Astrocyte (in vitro differentiated cells and primary cell): ENCODE measurements around the gene PHYHD1. TPM values are rescaled to one million over a fixed set of nuclear protein-coding genes. Genes with fewer than 3 reads are reported as not detected.

Experiments
- DNase-seq: peaks from one replicate; pipeline ENCODE4 v3.0.0-alpha.2; 2010; ENCODE audit warnings: low read depth
- FAIRE-seq: peaks from 2 replicates; lab custom pipeline; 2011; peaks lifted over from hg19 to GRCh38; lab: Jason Lieb, UNC
- H2AFZ ChIP-seq: 2 replicates; pipeline ENCODE4 v1.6.0; 2012; ENCODE audit warnings: low read depth, low read length, inconsistent platforms
- H3K27ac ChIP-seq: 2 replicates; pipeline ENCODE4 v1.5.1; 2011; ENCODE audit warnings: low read depth, low read length, inconsistent platforms
- H3K27me3 ChIP-seq: 2 replicates; pipeline ENCODE4 v1.6.0; 2011; ENCODE audit warnings: low read length, inconsistent platforms; ENCODE audit not compliant: insufficient read depth
- H3K36me3 ChIP-seq: 2 replicates; pipeline ENCODE4 v1.5.1; 2011; ENCODE audit warnings: low read length, inconsistent platforms; ENCODE audit not compliant: insufficient read depth
- H3K4me1 ChIP-seq: 2 replicates; pipeline ENCODE4 v1.5.1; 2011; ENCODE audit warnings: low read length, inconsistent platforms; ENCODE audit not compliant: insufficient read depth
- H3K4me2 ChIP-seq: 2 replicates; pipeline ENCODE4 v1.6.0; 2012; ENCODE audit warnings: low read length, inconsistent platforms
- H3K4me3 ChIP-seq: 2 replicates; pipeline ENCODE4 v1.5.1; 2011; ENCODE audit warnings: low read depth, mild to moderate bottlenecking, low read length, inconsistent platforms; ENCODE audit not compliant: insufficient read depth
- H3K79me2 ChIP-seq: 2 replicates; pipeline ENCODE4 v1.6.0; 2012; ENCODE audit warnings: mild to moderate bottlenecking, low read length, inconsistent platforms; ENCODE audit not compliant: insufficient read depth
- H3K9ac ChIP-seq: 2 replicates; pipeline ENCODE4 v1.6.0; 2012; ENCODE audit warnings: mild to moderate bottlenecking, low read length, inconsistent platforms
- H3K9me3 ChIP-seq: 2 replicates; pipeline ENCODE4 v1.5.1; 2012; ENCODE audit warnings: low read depth, mild to moderate bottlenecking, low read length, inconsistent platforms; ENCODE audit not compliant: insufficient read depth
- H4K20me1 ChIP-seq: 2 replicates; pipeline ENCODE4 v1.6.0; 2012; ENCODE audit warnings: low read length, inconsistent platforms; ENCODE audit not compliant: insufficient read depth
- H3K27ac Mint-ChIP-seq: one replicate; pipeline ENCODE4 v1.8.0; 2021; ENCODE audit warnings: mild to moderate bottlenecking, mixed read lengths; ENCODE audit not compliant: unreplicated experiment
- H3K27me3 Mint-ChIP-seq: one replicate; pipeline ENCODE4 v1.8.0; 2021; ENCODE audit warnings: low read depth, mixed read lengths; ENCODE audit not compliant: unreplicated experiment
- H3K36me3 Mint-ChIP-seq: one replicate; pipeline ENCODE4 v1.8.0; 2021; ENCODE audit warnings: low read depth, mixed read lengths; ENCODE audit not compliant: unreplicated experiment
- H3K4me1 Mint-ChIP-seq: one replicate; pipeline ENCODE4 v1.8.0; 2021; ENCODE audit warnings: low read depth, mixed read lengths; ENCODE audit not compliant: unreplicated experiment
- H3K4me3 Mint-ChIP-seq: one replicate; pipeline ENCODE4 v1.8.0; 2021; ENCODE audit warnings: mild to moderate bottlenecking, moderate library complexity, mixed read lengths; ENCODE audit not compliant: unreplicated experiment
- H3K9me3 Mint-ChIP-seq: one replicate; pipeline ENCODE4 v1.8.0; 2021; ENCODE audit warnings: mild to moderate bottlenecking, mixed read lengths; ENCODE audit not compliant: unreplicated experiment
- EZH2 ChIP-seq: IDR thresholded peaks from 2 replicates; pipeline ENCODE4 v1.6.1; 2012; ENCODE audit warnings: mild to moderate bottlenecking, low read length, inconsistent platforms; ENCODE audit not compliant: insufficient read depth
- total RNA-seq: library from RNA; stranded (reverse); gene quantifications from 2 replicates; pipeline ENCODE4 v1.2.1, GENCODE V29; 2021
- TF ChIP-seq, protein P1 (sequence below): IDR thresholded peaks from 2 replicates; pipeline ENCODE4 v1.5.1; 2011; ENCODE audit warnings: low read depth, mild to moderate bottlenecking, inconsistent platforms, low read length, moderate library complexity; ENCODE audit not compliant: insufficient read depth

The PHYHD1 gene
- total RNA-seq, 1 donor from 2014 or later, result 6.1 TPM

DNA sequence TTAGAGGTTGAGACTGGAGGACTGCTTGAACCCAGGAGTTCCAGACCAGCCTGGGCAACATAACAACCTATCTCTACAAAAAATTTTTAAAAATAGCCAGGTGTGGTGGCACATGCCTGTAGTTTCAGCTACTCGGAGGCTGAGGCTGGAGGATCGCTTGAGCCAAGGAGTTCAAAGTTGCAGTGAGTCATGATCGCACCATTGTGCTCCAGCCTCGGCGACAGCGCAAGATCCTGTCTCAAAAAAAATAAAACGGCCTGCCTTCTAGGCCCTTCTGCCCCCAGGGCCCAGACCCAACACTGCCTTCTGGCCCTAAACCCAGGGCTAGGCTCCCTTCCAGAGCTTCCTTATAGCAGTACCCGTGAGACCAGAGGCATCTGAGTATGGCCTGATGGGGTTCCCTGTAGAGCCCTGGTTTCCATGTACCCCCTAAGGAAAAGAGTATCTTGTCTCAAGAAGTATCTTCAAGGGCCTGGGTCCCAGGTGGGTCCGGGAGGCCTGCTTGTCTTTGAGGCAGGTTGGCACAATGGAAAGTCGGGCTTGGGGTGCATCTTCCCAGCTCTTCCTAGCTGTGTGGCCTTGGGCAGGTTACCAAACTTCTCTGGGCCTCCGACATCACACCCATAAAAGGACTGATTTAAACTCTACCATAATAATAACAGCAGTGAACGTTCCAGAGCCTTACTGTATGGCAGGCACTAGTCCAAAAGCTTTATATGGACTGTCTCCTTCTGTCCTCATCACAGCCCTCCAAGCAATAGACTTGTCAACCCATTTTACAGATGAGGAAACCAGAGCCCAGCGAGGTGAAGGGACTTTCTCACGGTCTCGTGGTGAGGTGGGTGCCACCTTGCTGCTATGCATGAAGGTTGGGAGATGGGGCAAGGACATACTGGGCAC, 29.2 kb upstream of the PHYHD1 start:
- H3K4me1 ChIP-seq, result peaks cover 42% of the 10 kb centered on the region
- Mint-ChIP-seq H3K27me3 (no peaks in the 10 kb centered on the region), H3K4me1 (peaks cover 16% of the 10 kb centered on the region), H3K9me3 (no peaks in the 10 kb centered on the region), H3K27ac (no peak overlapping the region), H3K36me3 (peaks cover 11% of the 10 kb centered on the region), H3K4me3 (no peak overlapping the region)
- TF ChIP-seq EZH2, result no peak
- TF ChIP-seq, protein P1, sequence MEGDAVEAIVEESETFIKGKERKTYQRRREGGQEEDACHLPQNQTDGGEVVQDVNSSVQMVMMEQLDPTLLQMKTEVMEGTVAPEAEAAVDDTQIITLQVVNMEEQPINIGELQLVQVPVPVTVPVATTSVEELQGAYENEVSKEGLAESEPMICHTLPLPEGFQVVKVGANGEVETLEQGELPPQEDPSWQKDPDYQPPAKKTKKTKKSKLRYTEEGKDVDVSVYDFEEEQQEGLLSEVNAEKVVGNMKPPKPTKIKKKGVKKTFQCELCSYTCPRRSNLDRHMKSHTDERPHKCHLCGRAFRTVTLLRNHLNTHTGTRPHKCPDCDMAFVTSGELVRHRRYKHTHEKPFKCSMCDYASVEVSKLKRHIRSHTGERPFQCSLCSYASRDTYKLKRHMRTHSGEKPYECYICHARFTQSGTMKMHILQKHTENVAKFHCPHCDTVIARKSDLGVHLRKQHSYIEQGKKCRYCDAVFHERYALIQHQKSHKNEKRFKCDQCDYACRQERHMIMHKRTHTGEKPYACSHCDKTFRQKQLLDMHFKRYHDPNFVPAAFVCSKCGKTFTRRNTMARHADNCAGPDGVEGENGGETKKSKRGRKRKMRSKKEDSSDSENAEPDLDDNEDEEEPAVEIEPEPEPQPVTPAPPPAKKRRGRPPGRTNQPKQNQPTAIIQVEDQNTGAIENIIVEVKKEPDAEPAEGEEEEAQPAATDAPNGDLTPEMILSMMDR, result no peak
- H3K9me3 ChIP-seq, result no peaks in the 10 kb centered on the region
- FAIRE-seq (no peak), DNase-seq (no peak)
- H3K4me2 ChIP-seq, result peak overlapping the region; percentile 61
- no peak overlapping the region for H2AFZ ChIP-seq
- H3K36me3 ChIP-seq, result peaks cover 22% of the 10 kb centered on the region
- peaks cover 60% of the 10 kb centered on the region for H4K20me1 ChIP-seq
- peaks cover 80% of the 10 kb centered on the region for H3K79me2 ChIP-seq
- H3K27me3 ChIP-seq, result no peaks in the 10 kb centered on the region
- H3K27ac ChIP-seq, result no peak overlapping the region
- peak overlapping the region; percentile 1 for H3K9ac ChIP-seq
- H3K4me3 ChIP-seq, result no peak overlapping the region

DNA sequence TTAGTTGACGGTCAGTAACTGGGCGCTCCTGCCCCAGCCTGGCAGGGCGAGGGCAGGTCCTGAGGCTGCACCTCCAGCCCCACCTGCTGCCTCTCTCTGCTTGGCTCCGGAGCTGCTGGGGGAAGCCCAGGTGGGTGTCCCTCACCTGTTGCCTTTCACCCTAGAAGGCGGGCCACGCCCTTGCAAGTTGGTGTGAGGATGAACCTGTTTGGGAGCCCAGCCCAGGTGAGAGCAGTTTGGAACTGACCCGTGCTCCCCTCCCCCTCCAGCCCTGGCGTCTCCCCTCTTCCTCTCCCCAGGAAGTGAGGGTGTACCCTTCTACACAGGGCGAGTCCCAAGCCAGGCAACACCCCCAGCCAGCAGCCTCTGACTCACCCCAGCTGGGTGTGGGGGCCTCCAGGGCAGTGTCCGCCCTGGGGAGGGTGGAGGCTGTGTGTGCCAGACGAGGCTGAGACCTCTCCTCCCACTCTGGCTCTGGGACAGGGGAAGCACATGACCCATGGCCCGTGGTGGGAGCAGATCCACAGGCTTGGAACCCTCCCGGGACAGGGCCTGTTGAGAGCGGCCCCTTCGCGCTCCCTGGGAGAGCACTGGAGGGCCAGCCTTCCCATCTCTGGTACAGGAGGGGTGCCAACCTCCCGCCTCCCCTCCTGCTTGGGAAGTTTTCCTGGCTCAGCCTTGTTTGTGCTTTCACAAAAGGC, 28.4 kb upstream of the PHYHD1 start:
- Histone ChIP-seq H2AFZ (peak overlapping the region; percentile 32), H4K20me1 (peaks cover 55% of the 10 kb centered on the region), H3K27ac (peak overlapping the region; percentile 54), H3K9me3 (no peaks in the 10 kb centered on the region), H3K4me2 (peak overlapping the region; percentile 61), H3K4me1 (peaks cover 40% of the 10 kb centered on the region), H3K4me3 (no peak overlapping the region), H3K79me2 (peaks cover 79% of the 10 kb centered on the region), H3K9ac (peak overlapping the region; percentile 69), H3K36me3 (peaks cover 22% of the 10 kb centered on the region), H3K27me3 (no peaks in the 10 kb centered on the region)
- Mint-ChIP-seq H3K9me3 (no peaks in the 10 kb centered on the region), H3K27ac (no peak overlapping the region), H3K36me3 (peaks cover 13% of the 10 kb centered on the region), H3K4me3 (no peak overlapping the region), H3K27me3 (no peaks in the 10 kb centered on the region), H3K4me1 (peaks cover 18% of the 10 kb centered on the region)
- no peak for FAIRE-seq
- TF ChIP-seq, protein P1, result no peak
- TF ChIP-seq EZH2, result no peak
- DNase-seq, result peak; percentile 80
